SK-N-SH treated with all-trans-retinoic acid at 6 μM for 48 hours (cell line): ENCODE data around the gene FAM124A.

Source experiments
- ATAC-seq: fragments of 200-7000 bp; cut with Tn5 transposase; 3 replicates; pipeline ENCODE4 v1.9.1; 2020; ENCODE audit warnings: mild to moderate bottlenecking, moderate library complexity
- ARNTL ChIP-seq: fragments of 450-650 bp; formaldehyde crosslinking; IDR thresholded peaks from 2 replicates; pipeline ENCODE4 v1.5.0; 2020; ENCODE audit warnings: low read depth, mild to moderate bottlenecking, moderate library complexity, borderline replicate concordance
- BACH2 ChIP-seq: fragments of 250-450 bp; sonication (Bioruptor Pico); IDR thresholded peaks from 2 replicates; pipeline ENCODE4 v1.9.0; 2021; ENCODE audit warnings: mild to moderate bottlenecking, borderline replicate concordance
- CSDC2 ChIP-seq: fragments of 250-450 bp; sonication (Bioruptor Pico); IDR thresholded peaks from 2 replicates; pipeline ENCODE4 v1.5.0; 2020; ENCODE audit warnings: mild to moderate bottlenecking, moderate library complexity
- ESRRG ChIP-seq: fragments of 250-450 bp; sonication (Bioruptor Pico); IDR thresholded peaks from 2 replicates; pipeline ENCODE4 v1.6.1; 2021; ENCODE audit warnings: mild to moderate bottlenecking
- ISL1 ChIP-seq: fragments of 250-450 bp; sonication (Bioruptor Pico); IDR thresholded peaks from 2 replicates; pipeline ENCODE4 v2.1.2; 2022; ENCODE audit warnings: mild to moderate bottlenecking, moderate library complexity
- OSR1 ChIP-seq: fragments of 250-450 bp; sonication (Bioruptor Pico); IDR thresholded peaks from 2 replicates; pipeline ENCODE4 v1.8.0; 2022; ENCODE audit warnings: moderate library complexity, mild to moderate bottlenecking, inconsistent platforms
- PATZ1 ChIP-seq: fragments of 250-450 bp; sonication (Bioruptor Pico); IDR thresholded peaks from 2 replicates; pipeline ENCODE4 v1.8.0; 2020; ENCODE audit warnings: mild to moderate bottlenecking, moderate library complexity, borderline replicate concordance
- POU6F1 ChIP-seq: fragments of 250-450 bp; sonication (Bioruptor Pico); IDR thresholded peaks from 2 replicates; pipeline ENCODE4 v1.8.0; 2021; ENCODE audit warnings: low read depth, mild to moderate bottlenecking, moderate library complexity, borderline replicate concordance
- PPARA ChIP-seq: fragments of 250-450 bp; sonication (Bioruptor Pico); IDR thresholded peaks from 2 replicates; pipeline ENCODE4 v1.5.0; 2020; ENCODE audit warnings: mild to moderate bottlenecking, borderline replicate concordance
- RARB ChIP-seq: fragments of 250-450 bp; sonication (Bioruptor Pico); IDR thresholded peaks from 2 replicates; pipeline ENCODE4 v1.8.0; 2021; ENCODE audit warnings: mild to moderate bottlenecking, moderate library complexity
- SNAI2 ChIP-seq: fragments of 250-450 bp; sonication (Bioruptor Pico); IDR thresholded peaks from 2 replicates; pipeline ENCODE4 v1.5.0; 2020; ENCODE audit warnings: mild to moderate bottlenecking, moderate library complexity
- TCF4 ChIP-seq: fragments of 250-450 bp; sonication (Bioruptor Pico); IDR thresholded peaks from 2 replicates; pipeline ENCODE4 v1.8.0; 2021; ENCODE audit warnings: mild to moderate bottlenecking, moderate library complexity, borderline replicate concordance
- TSHZ2 ChIP-seq: fragments of 250-450 bp; sonication (Bioruptor Pico); IDR thresholded peaks from 2 replicates; pipeline ENCODE4 v1.5.0; 2020; ENCODE audit warnings: mild to moderate bottlenecking, moderate library complexity
- ZFP3 ChIP-seq: fragments of 250-450 bp; sonication (Bioruptor Pico); IDR thresholded peaks from 2 replicates; pipeline ENCODE4 v1.5.0; 2020; ENCODE audit warnings: mild to moderate bottlenecking, moderate library complexity
- ZFP30 ChIP-seq: fragments of 450-650 bp; formaldehyde crosslinking; IDR thresholded peaks from 2 replicates; pipeline ENCODE4 v1.5.0; 2022; ENCODE audit warnings: mild to moderate bottlenecking, moderate library complexity
- ZNF565 ChIP-seq: fragments of 450-650 bp; formaldehyde crosslinking; conservative IDR thresholded peaks from 2 replicates; pipeline ENCODE4 v1.5.0; 2020; ENCODE audit warnings: low read depth, mild to moderate bottlenecking, moderate library complexity
- TF ChIP-seq, protein P1 (sequence below): fragments of 250-450 bp; sonication (Bioruptor Pico); IDR thresholded peaks from 2 replicates; pipeline ENCODE4 v1.5.1; 2020; ENCODE audit warnings: low read depth, mild to moderate bottlenecking, moderate library complexity

Gene FAM124A

DNA sequence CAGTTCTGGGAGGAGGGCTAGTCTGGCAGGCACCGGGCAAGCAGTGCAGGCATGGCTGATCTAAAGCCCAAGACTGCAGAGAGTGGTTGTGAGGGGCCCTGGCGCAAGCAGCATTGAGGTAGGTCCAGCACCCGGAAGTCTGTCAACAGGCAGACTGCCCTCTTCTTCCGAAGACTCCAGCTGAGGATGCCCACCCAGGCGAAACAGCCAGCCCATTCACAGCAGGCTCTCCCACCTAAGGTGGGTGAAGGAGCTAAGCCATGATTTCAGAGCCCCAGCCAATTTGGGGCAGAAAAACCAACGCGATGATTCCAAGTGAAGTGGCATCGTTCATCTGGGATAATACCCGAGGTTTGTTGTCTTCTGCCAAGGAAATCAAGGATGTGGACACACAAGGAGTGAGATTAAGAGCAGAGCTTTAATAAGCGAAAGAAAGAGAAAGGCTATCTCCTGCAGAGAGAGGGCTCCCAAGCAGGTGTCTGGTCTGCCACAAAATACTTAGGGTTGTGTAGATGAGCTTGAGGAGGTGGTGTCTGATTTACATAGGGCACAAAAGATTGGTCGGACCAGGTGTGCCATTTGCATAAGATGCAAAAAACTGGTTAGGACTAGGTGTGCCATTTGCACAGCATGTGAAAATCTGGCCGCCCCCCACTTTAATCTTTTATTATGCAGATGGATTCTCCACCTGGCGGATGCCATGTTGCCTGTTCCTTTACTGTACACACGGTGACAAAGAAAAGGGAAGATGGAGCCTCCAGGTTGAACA is 22.6 kb downstream of the FAM124A start:
- ATAC-seq = no peak
- TF ChIP-seq PATZ1 = no peak
- TF ChIP-seq BACH2 = no peak
- no peak for TF ChIP-seq POU6F1 (CRISPR knock-in tag)
- no peak for TF ChIP-seq SNAI2
- no peak for TF ChIP-seq PPARA (CRISPR knock-in tag)
- TF ChIP-seq OSR1 (CRISPR knock-in tag) = no peak
- TF ChIP-seq TCF4 (CRISPR knock-in tag) = no peak
- no peak for TF ChIP-seq CSDC2 (CRISPR knock-in tag)
- TF ChIP-seq ARNTL (CRISPR knock-in tag) = no peak
- TF ChIP-seq TSHZ2 (CRISPR knock-in tag) = no peak
- no peak for TF ChIP-seq RARB (CRISPR knock-in tag)
- no peak for TF ChIP-seq ISL1
- TF ChIP-seq, protein P1, sequence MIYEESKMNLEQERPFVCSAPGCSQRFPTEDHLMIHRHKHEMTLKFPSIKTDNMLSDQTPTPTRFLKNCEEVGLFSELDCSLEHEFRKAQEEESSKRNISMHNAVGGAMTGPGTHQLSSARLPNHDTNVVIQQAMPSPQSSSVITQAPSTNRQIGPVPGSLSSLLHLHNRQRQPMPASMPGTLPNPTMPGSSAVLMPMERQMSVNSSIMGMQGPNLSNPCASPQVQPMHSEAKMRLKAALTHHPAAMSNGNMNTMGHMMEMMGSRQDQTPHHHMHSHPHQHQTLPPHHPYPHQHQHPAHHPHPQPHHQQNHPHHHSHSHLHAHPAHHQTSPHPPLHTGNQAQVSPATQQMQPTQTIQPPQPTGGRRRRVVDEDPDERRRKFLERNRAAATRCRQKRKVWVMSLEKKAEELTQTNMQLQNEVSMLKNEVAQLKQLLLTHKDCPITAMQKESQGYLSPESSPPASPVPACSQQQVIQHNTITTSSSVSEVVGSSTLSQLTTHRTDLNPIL = no peak
- no peak for TF ChIP-seq ZFP3 (CRISPR knock-in tag)
- no peak for TF ChIP-seq ZNF565 (CRISPR knock-in tag)

DNA sequence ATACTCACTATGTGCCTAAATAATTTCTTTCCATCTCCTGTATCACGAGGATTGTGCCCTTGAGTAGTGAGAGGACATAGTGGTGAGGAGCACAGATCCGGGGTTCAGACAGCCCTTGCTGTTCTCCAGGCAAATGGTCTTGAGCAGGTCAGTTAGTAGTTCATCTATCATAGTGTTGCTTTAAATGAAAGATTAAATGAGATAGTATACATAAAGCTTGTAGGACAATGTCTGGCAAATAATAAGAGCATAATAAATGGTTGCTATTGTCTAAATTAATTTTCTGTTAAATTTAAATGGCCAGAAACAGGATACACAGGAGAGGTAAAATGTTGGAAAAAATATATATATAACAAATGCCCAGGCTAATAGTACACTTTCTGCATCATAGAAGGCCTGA is 23.4 kb downstream of the FAM124A start:
- TF ChIP-seq TSHZ2 (CRISPR knock-in tag) = no peak
- TF ChIP-seq ESRRG = no peak
- no peak for TF ChIP-seq PPARA (CRISPR knock-in tag)
- TF ChIP-seq ZFP30 (CRISPR knock-in tag) = no peak
- no peak for TF ChIP-seq TCF4 (CRISPR knock-in tag)
- TF ChIP-seq, protein P1 = no peak
- no peak; the same call in 2 of the 3 replicates for ATAC-seq

- TF ChIP-seq TCF4 (CRISPR knock-in tag) = peak; percentile 54; the same call in 1 of the 2 replicates
- peak; percentile 46; the same call in 1 of the 2 replicates for TF ChIP-seq TSHZ2 (CRISPR knock-in tag)
- no peak for TF ChIP-seq ESRRG
- TF ChIP-seq RARB (CRISPR knock-in tag) = no peak
- TF ChIP-seq, all 23 proteins: peak for 2
- peak; percentile 43; the same call in 2 of the 3 replicates for ATAC-seq
Observed at GRCh38 chr13:51246025-51246417, 23.8 kb downstream of the FAM124A start.
